IPS-NIHi7 (cell line): ENCODE data around the gene RSPRY1.

Experiments
- DNase-seq: peaks from one replicate; pipeline ENCODE4 v3.0.0; 2012; ENCODE audit warnings: mixed read lengths; ENCODE audit errors: extremely low spot score

The RSPRY1 gene

DNA sequence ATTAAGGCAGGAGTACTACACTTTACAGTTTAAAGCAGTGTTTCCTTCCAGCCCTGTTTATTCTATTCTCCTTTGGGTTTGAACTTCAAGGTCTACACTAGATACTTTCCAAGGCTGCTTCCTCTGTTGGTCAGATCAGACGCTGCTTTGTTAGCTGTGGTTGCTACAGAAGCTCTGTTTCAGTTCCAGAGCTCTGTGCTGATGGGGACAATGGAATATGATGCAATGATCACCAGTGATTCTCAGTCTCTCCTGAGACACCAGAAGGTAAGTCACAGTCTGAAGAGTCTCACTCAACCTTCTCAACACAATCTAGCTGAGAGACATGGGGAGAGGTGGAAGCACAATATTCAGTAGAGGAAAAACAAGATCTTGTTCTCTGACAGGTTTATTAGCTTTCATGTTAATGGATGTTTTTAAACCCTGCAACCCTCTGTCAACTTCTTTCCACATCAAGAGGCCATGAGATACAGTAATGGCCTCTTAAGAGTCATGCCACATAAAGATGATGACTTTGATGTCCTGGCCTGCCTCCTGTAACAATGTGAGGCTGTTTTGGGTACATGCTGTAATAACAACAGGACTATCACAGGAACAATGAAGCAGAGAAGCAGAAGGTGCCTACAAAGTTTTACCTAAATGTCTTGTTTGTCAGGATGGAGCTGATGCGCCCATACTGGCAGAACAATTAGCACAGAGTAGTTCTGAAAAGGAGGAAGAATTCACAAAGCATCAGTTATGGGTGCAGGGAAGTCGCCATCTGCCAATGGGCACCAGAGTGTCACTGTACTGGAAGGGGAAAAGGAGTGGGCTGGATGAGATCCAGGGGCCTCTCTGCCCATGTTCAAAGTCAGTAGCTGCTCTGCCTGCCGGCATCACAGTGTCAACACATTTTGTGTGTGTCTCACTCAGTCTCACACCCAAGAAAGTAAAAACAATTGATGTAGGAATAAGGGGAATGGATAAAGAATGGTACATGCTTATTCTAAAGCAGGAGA, 33.7 kb upstream of the RSPRY1 start:
- no peak for DNase-seq

DNA sequence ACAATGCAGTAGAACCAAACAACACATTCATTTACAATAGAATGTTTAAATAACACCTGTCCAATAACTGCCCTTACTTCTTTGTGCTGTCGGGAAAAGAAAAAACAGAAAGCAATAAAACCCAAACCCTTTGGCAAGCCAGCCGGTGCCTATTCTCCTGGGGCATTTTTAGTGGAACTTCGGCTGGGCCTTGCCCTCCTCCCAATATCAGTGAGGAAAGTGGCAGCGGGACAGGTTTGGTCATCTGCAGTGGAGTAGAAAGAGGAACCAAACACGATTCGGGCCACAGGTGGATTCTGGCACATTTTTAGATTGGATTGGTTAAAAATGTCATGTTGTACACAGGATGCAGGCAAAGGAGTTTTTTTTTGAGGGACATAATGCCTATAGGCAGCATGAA, 32.3 kb upstream of the RSPRY1 start:
- no peak for DNase-seq

DNA sequence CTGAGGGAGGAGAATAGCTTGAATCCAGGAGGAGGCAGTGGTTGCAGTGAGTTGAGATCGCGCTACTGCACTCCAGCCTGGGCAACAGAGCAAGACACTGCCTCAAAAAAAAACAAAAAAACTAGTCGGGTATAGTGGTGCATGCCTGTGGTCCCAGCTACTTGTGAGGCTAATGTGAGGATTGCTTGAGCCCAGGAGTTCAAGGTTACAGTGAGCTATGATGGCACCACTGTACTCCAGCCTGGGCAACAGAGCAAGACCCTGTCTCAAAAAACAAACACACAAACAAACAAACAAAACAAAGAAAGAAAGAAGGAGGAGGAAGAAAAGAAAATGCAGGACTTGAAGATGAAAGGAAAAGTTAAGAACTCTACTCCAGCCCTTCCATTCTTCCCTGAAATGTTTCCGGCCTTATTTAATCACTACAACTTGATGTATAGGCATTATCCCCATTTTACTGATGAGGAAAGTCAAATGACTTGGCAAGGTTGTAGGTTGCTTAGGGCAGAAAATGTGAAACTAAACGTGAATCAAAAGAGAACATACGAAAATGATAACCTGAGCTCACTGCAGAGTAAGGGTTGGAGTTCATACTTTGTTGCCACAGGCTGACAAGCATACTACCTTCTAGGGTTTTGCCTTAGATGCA, 30.3 kb upstream of the RSPRY1 start:
- no peak for DNase-seq

DNA sequence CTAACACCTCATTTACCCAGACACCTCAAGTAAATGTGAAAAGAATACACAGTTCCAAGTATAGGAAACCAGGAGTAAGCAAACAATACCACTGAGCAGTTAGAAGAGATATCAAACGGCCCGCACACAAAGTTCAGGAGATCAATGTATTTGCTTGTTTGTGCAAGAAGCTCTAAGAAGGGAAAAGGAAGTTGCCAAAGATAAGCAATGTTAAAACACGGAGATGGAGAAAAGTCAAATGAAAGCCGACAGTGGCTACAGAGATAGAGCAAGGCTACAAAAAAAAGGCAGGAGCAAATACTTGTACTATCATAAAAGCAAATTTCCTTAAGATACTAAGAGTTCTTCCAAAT, 29.8 kb upstream of the RSPRY1 start:
- DNase-seq = no peak

DNA sequence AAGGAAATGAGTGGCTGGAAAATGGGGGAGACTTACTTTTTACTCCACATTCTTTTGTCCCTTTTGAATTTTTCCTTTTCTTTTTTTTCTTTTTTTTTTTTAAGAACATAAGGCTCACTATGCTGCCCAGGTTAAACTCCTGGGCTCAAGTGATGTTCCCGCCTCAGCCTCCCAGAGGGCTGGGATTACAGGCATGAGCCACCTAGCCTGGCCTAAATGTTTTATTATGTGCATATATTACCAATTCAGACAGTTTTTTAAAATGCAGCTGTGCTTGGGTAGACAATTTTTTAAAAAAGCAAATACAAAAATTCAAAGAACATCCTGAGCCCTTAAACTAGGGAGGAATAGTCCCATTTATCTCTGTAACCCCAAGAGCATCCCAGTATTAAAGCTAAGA, 28.6 kb upstream of the RSPRY1 start:
- DNase-seq = no peak

DNA sequence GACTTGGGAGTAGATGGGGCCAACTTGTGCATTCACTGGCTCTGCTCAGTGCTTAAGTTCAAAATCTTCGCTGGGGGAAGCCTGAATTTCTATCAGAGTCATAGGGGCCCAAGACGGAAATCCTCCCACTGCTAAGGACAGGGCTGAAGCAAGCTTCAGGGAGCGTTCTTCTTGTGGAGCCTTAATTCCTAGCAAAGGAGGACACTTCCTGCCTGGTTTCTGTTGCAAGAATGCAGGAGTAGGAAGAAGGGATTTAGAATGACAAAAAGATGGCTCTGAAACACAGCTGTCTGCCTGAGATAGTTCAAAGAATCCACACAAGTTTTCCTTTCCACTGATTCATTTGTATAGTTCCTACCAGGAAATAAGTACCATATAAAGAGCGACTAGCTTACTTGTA, 26.7 kb upstream of the RSPRY1 start:
- DNase-seq = peak; percentile 26

DNA sequence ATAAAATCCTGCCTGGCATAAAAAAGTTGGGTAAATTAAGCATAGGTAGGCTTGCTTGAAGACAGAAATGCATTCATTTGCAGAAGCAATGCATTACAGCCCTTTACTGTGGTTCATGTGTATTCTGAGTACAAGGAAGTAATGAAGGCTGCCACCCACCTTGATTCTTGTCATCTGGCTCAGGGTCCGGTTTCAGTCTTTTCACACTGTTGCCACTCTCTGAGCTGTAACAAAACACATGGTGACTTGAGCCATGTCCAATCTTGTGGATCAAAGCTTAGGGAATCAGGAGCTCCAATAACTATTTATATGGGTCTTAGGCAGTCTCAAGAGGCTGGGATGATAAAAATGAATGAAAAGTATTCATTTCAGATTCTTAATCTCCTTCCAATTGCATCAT, 22.3 kb upstream of the RSPRY1 start:
- DNase-seq = no peak

DNA sequence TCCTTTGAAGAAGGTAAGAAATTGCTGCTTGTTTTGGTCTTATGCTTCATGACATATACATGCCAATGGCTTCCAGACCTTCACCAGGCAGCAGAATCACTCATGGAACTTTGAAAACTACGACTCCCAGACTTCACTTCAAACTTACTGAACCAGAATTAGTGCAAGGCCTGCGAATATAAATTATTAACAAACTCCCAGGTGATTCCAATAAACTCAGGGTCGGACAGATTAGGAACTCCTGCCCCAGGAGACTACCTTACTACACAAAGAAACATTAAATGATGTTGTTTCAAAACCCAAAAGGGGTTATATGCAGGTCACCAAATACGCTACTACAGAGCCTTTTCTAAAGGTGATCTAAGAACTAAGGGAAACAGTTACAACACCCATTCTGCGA, 20.6 kb upstream of the RSPRY1 start:
- DNase-seq = no peak

DNA sequence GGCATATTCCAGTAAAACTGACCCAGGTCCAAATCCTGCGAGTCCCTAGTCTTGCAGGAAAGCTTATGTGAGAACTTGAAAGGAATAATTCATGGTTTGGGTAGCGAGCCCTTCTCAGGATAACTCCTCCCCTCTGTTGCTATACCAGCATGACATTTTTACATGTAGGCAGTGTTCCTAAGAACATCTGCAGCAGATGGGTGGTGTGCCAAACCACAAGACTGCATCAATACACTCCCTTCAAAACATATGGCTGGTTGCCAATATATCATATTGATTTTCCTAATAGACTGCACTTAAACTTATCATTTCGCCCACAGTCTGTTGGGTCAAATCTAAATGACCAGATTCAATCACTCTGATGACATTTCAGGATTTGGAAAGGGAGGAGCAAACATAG, 20.2 kb upstream of the RSPRY1 start:
- no peak for DNase-seq

DNA sequence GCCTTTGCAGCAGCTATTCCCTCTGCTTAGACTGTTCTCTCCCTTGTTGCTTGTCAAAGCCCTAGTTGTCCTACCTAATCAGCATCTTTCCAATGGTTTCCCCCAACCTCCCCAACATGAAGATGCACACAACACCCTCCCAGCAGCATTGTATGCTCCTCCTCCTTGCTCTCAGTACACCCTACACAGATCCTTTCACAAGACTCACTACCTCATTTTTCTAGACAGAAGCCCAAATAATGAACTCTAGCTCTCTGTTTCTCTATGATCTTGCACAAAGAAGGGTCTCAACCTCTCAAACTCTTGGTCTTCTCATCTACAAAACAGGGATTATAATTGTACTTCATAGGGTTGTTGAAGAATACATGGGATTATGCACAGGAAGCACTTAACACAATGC, 19.7 kb upstream of the RSPRY1 start:
- no peak for DNase-seq

DNA sequence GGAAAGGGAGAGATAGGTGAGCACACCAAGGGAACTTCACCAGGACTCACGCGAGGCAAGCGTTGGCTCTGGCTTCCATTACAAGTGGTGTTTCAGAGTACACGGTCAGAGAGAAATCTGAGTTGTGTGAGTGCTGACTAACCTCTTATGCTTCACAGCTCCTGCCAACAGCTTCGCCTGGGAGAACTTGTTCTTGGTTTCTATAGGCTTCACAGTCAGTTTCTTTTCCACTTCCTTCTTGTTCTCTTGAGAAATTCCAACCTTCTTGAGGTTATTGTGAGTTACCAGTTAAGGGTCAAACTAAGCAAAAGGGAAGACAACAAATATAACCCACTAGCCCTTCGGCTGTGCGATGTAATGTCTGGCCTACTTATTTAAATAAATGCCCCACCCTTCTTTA, 19.2 kb upstream of the RSPRY1 start:
- no peak for DNase-seq

DNA sequence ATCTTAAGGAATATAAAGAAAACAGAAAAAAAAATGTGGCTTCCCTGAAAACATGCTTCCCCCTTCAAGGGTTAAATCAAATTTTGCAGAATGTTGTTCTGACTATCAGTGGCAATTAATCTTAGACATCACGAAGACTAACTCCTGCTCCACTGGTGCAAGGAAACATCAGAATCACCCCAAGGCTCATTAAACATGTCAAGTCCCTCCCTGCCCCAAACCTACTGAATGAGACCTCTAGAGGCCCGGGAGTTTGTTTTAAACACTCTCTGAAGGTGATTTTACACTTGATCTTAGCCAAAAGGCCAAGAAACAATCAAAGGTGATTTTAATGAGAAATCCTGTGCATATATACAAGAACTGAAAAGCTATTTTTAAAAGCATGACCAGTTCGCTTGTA, 18.6 kb upstream of the RSPRY1 start:
- no peak for DNase-seq

DNA sequence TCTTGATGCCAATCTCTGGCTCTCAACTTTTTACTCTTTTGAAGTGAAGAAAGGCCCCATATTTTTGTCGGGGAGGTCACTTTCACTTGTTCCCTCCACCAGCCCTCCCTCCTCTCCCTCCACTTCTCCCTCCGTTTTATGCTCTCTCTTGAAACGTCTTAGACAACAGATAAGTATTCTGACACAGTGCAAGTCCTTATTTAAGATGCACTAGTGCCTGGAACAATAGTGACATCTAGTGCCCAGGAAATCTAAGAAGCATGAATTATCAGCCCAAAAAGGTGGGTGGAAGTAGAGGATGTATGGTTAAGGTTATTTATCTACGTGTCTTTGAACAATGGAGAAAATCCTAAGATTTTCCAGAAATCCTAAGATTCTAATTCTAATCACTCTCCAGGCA, 18.2 kb upstream of the RSPRY1 start:
- DNase-seq = no peak

DNA sequence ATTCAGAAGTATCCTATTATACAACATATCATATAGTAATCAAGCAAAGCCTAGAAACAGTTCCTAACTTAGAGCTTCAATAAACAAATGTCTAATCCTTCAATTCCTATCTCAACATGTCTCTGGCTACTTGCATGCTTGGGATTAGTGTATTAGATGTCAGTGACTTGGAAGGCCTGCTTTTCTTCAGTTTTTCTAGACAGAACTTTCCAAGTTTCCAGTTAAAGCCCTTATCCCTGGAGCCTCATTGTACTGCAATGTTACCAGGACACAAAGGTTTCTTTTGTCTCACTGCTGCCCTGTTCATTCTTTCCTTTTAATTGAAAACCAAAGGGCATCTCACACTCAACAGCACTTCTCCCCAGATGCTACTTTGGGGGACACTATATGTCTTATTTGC, 16.8 kb upstream of the RSPRY1 start:
- no peak for DNase-seq

DNA sequence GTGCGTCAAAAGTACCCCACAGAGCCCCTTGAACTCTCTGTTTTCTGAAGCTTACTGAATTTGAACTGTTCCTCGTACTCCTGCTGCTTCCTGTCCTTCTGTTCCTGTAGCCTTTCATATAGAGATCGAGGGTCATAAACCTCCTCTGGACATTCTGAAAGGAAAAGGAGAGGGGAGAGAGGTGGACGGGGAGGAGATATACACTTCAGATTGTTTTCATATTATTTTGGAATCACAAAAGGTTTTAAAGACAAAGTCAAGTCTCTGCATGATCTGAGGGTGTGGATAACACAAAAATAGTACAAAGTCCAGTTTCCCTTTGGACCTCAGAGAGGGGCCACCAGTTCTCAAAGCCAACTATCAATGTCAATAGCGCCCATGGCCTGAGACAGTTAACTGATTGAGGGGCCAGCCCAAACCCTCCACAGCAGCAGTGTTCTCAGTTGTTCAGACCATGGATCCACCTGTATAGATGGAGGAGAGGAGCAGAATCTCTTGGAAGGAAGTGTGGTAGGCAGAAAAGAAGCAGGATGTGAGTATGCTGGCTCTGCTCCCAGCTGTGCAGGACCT, 13.3 kb upstream of the RSPRY1 start:
- no peak for DNase-seq

DNA sequence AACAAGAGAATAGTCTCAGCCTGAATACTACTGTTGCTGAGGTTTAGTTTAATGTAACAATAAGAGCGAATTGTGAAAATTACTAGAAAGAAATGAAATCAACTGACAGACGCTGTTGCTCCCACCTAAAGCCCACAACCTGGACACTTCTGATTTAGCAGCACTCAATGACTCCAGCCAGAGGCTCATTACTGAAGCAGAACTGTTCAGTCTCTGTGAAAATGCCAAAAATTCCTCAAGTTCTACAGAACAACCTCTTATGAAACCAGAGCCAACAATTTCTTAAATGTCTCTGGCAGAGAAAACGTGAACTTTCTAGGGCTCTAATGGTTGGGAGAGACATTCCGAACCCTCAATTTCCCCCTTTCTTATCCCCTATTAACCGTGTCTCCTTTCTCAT, 10.2 kb upstream of the RSPRY1 start:
- DNase-seq = no peak

DNA sequence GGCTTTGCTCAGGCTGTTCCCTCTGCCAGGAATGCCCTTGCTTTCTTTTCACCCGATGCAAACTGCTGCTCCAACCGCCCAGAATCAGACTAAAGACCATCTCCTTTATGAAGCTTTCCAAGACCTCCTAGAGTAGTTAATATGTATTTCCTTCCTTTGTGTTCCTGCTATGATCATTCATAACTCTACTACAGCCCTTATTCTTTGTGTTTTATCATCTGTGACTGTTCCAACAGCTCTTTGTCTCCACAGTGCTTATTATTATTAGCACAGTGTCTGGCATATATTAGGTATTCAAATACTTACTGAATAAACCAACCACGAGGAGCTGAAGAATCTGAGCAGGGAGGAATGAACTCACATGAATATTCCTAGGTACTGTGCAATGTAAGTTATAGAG, 7.9 kb upstream of the RSPRY1 start:
- DNase-seq = no peak

DNA sequence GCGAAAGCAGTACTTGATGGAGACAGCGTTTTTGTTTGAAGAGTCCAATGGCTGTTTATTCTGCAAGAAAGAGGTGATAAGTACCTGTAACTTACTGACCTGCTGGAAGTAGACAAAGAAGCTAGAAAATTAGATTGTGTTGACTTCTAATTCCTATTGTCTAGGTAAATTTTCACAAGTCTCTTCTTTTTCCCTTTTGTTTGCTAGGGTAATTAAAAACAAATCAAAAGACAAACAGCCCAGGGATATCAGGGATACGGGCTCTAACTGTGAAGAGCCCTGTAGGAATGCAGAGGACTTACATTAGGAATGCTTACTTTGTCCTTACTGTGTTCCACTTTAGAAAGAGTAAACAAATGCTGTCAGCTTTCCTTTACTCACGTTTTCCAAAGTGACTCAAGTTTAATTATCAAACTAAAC, 7.3 kb upstream of the RSPRY1 start:
- DNase-seq = peak; percentile 25

DNA sequence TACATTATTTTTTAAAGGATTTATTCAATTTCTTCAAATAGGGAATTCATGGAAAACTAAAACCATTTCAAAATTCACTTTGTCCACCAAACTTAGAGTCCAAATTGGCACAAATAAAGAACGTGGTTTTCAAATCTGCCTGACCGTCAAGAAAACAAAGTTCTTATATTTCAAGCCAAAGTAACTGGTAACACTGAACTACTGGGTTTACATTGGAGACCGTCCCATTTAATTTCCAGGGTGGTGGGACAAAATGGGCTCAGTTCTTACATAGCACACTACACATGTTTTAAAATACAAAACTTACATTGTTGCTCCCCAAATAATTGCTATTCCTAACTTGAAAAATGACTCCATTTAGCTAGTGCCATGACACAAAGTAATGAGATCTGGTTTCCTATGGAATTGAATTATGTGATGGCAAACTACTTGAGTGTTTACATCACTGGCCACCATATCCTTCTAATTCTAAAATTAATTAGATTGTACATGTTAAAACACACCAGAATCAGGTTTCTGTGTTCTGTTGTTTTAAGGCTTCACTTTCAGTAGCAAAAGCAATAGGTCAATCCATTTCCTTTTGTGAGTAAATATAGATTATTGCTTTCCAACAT, 6.8 kb upstream of the RSPRY1 start:
- no peak for DNase-seq

DNA sequence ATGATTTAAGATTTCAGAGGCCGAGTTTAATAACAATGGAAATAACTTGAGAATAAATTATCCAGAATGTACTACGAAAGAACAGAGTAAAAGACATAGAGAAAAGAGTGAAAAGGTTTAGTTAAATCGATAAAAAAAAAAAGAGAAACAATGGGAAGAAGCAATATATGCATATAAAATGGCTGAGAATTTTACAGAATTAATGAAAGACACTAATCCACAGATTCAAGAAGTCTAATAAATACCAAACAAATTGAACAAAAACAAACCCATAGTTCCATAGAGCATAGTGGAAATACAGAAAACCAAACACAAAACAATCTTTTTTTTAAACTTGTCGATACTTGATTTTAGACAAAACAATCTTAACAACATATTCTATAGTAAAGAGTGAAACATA, 2.0 kb upstream of the RSPRY1 start:
- DNase-seq = no peak

DNA sequence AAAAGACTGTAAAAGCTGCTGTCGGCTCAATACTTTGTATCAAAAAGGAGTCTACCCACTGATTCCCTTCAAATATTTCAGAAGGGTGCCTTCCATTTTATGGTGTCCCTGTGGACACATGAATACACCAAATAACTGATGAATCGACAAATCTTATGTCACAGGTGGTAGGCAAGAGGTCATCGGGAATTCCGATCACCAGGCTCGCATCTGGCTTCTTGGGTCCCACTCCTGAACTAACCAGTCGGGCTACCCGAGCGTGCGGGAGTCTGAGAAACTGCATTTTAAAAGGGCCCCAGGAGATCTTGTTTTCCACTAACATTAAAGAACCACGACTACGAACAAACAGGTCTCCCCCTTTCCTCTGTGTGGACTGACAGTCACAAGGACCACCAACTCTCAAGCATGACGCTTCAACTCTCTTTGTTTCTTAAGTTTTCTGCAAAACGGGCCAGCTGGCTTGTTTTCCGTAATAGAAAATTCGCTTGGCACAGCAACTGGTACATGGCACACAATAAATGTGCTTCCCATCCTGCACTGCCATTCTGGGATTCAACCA, 1.2 kb upstream of the RSPRY1 start:
- no peak for DNase-seq

DNA sequence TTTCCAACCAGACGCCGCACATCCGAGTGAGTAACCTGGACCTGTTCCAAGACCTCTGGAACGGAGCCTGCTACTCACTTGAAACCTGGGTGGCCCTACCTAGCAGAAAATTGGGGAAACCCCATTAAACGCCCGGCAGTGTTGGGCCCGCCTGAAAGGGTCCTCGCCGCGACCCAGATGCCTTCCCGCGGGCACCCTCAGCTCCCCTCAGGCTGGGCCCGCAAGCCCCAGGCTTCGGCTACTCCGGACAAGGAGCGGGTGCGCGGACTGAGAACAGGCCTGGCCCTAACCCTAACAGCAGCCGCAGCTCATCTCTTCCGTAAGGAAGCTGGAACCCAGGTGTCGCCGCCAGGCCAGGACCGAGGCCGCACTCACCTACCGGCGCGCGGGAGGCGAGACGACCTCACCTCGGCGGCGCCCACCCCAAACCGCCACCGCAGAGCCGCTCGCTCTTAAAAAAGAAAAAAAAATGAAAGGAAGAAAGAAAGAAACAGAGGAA, 634 bp upstream of the RSPRY1 start:
- peak; percentile 35 for DNase-seq
